ACC112 (cell line): ENCODE data around the gene CEP135.
"Not testable (repeated sequence)": the region's sequence is repeated elsewhere in the genome, so short reads cannot be mapped to it uniquely, and the experiment has no call there.

ENCODE experiments used
- H2AFZ ChIP-seq: fragments of 200-600 bp; sonication (generic); one replicate; pipeline ENCODE4 v1.6.0; 2017; ENCODE audit warnings: antibody characterized with exemption, low read length; ENCODE audit not compliant: unreplicated experiment
- H3K27ac ChIP-seq: fragments of 200-600 bp; sonication (generic); 2 replicates; pipeline ENCODE4 v1.5.1; 2014; ENCODE audit warnings: low read depth, mild to moderate bottlenecking, antibody characterized with exemption, low read length, moderate library complexity
- H3K27me3 ChIP-seq: fragments of 200-600 bp; sonication (generic); 2 replicates; pipeline ENCODE4 v1.6.1; 2014; ENCODE audit warnings: mild to moderate bottlenecking, antibody characterized with exemption, low read length, moderate library complexity, mixed read lengths; ENCODE audit not compliant: insufficient read depth
- H3K36me3 ChIP-seq: fragments of 200-600 bp; sonication (generic); 2 replicates; pipeline ENCODE4 v1.6.1; 2016; ENCODE audit warnings: mild to moderate bottlenecking, antibody characterized with exemption, low read length, moderate library complexity, mixed read lengths; ENCODE audit not compliant: insufficient read depth
- H3K4me1 ChIP-seq: fragments of 200-600 bp; sonication (generic); one replicate; pipeline ENCODE4 v1.6.1; 2016; ENCODE audit warnings: low read length, mixed read lengths; ENCODE audit not compliant: insufficient read depth, unreplicated experiment, control insufficient read depth
- H3K4me3 ChIP-seq: fragments of 200-600 bp; sonication (generic); 2 replicates; pipeline ENCODE4 v1.5.1; 2014; ENCODE audit warnings: mild to moderate bottlenecking, low read depth, low read length
- H3K79me2 ChIP-seq: fragments of 200-600 bp; sonication (generic); one replicate; pipeline ENCODE4 v1.6.0; 2016; ENCODE audit warnings: low read length; ENCODE audit not compliant: control insufficient read depth, unreplicated experiment, insufficient read depth

CEP135 gene

DNA sequence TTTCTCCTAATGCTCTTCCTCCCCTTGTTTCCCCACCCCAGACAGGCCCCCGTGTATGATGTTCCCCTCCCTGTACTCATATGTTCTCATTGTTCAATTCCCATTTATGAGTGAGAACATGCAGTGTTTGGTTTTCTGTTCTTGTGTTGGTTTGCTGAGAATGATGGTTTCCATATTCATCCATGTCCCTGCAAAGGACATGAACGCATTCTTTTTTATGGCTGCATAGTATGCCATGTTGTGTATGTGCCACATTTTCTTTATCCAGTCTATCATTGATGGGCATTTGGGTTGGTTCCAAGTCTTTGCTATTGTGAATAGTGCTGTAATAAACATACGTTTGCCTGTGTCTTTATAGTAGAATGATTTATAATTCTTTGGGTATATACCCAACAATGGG is 124.0 kb downstream of the CEP135 start:
- H3K27ac ChIP-seq, result not testable (repeated sequence)

GRCh38 chr4:56077676-56078075 is 128.9 kb downstream of the CEP135 start:
- peaks cover 25% of the 10 kb centered on the region; the same call in 1 of the 2 replicates for H3K27me3 ChIP-seq
- no peaks in the 10 kb centered on the region for H3K79me2 ChIP-seq
- no peaks in the 10 kb centered on the region for H3K4me1 ChIP-seq
- H3K36me3 ChIP-seq, result no peaks in the 10 kb centered on the region
- H2AFZ ChIP-seq, result no peak overlapping the region
- H3K4me3 ChIP-seq, result no peak overlapping the region
- no peak overlapping the region for H3K27ac ChIP-seq

More for the DNA sequence above, 124.0 kb downstream of the CEP135 start:
- H3K4me1 ChIP-seq, H2AFZ ChIP-seq, H3K36me3 ChIP-seq, H3K79me2 ChIP-seq, H3K4me3 ChIP-seq: not testable (repeated sequence)
- H3K27me3 ChIP-seq, result peaks cover 36% of the 10 kb centered on the region

DNA sequence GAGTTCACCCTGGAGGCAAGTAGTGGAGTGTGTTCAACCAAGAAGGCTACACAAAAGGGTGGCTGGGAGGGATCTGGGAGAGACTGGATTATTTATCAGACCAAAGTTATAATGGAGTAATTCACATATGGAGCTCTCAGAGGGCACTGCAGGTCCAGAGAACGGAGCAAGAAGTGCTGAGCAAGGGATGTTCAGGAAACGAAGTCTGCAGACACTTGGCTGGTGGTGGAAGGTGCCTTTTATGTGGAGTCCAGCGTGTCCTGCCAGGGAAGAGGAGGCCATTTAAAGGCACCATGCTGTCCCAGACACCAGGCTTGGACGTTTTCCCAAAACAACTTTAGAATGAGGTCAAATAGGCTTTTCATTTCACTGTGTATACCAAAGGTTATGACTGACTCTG is 130.1 kb downstream of the CEP135 start:
- no peak overlapping the region for H3K27ac ChIP-seq
- peaks cover 25% of the 10 kb centered on the region; the same call in 1 of the 2 replicates for H3K27me3 ChIP-seq
- no peaks in the 10 kb centered on the region for H3K79me2 ChIP-seq
- no peaks in the 10 kb centered on the region for H3K4me1 ChIP-seq
- H3K36me3 ChIP-seq, result no peaks in the 10 kb centered on the region
- no peak overlapping the region for H3K4me3 ChIP-seq
- no peak overlapping the region for H2AFZ ChIP-seq

DNA sequence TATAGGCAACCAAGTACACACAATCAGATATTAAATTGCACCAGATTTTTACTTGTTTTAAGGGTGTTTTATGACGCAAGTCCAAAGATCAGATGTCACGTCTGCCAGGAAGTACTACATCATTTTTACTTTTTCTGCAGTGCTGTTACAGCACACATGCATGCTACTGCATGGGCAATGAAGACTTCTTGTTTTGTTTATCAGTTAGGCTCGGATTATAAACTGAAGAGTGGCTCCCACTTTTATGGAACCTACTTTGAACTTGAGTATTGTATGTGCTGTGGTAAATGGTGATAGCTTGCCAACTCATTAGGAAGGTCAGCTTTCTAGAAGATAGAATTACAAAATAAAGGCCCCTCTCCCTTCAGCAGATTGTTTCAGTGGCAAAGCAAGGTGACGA is 131.6 kb downstream of the CEP135 start:
- Histone ChIP-seq H3K79me2 (no peaks in the 10 kb centered on the region), H2AFZ (no peak overlapping the region), H3K4me1 (no peaks in the 10 kb centered on the region), H3K36me3 (no peaks in the 10 kb centered on the region), H3K4me3 (no peak overlapping the region), H3K27me3 (peaks cover 28% of the 10 kb centered on the region; the same call in 1 of the 2 replicates), H3K27ac (no peak overlapping the region)

DNA sequence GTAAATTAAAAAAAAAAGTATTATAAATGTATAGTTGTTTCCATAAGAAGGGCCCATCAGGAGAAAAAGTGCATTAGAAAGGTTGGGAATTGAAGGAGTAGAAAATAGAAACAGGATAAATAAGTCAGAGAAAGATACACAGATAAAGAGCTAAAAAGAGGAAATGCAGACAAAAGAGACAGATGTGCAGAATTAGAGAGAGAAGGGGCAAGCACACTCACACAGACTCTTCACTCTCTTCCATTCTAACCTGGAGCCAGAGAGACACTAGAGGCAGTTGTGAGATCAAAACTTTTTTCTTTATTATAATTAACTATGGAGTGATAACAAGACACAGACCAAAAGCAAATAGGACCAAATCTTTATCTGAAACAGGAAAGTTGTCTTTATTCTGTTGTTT is 134.1 kb downstream of the CEP135 start:
- no peaks in the 10 kb centered on the region for H3K4me1 ChIP-seq
- no peak overlapping the region for H3K27ac ChIP-seq
- no peak overlapping the region for H3K4me3 ChIP-seq
- H3K36me3 ChIP-seq, result no peaks in the 10 kb centered on the region
- no peak overlapping the region for H2AFZ ChIP-seq
- no peaks in the 10 kb centered on the region for H3K79me2 ChIP-seq
- H3K27me3 ChIP-seq, result peaks cover 26% of the 10 kb centered on the region
